Activated CD4-positive, CD25-positive, alpha-beta regulatory T cell (primary cell): ENCODE results near the gene RPS6KA5.
"Not testable (repeated sequence)": the region's sequence is repeated elsewhere in the genome, so short reads cannot be mapped to it uniquely, and the experiment has no call there.

Experiments used
- DNase-seq, 4 experiments: peaks; one replicate each; lab custom pipeline; 2025; lab: John Stamatoyannopoulos, UW

RPS6KA5 gene

GRCh38 chr14:91060351-91061055, at the start of gene RPS6KA5:
Gene RPS6KA5 (minus strand): TSS chr14:91060641. CDS start chr14:91060434, 207 bp downstream.
- peak; percentile 98 to 99 (median 99) for DNase-seq

- DNase-seq = peak in 1 of 4 experiments; percentile 24
Observed at GRCh38 chr14:91108941-91109611, 48.6 kb upstream of the RPS6KA5 start.

DNA sequence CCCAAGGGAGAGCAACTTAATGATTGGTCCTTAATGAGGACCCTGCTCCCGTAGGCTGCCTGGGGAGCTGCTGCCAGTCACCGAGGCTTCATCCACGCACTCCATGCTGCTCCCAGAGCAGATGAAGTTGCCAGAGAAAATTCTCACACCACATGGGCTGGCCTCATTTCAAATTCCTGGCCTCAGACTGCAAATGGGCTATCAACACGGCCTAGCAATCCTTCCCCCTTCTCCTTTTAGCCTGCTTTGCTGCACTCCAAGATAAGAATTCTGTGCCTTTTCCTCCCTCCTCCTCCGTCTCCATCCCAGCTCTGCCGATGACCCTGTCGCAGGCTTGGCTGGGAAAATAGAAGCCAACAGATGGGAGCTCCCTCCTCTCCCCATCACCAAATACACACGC, 42.7 kb upstream of the RPS6KA5 start:
- no peak for DNase-seq

DNA sequence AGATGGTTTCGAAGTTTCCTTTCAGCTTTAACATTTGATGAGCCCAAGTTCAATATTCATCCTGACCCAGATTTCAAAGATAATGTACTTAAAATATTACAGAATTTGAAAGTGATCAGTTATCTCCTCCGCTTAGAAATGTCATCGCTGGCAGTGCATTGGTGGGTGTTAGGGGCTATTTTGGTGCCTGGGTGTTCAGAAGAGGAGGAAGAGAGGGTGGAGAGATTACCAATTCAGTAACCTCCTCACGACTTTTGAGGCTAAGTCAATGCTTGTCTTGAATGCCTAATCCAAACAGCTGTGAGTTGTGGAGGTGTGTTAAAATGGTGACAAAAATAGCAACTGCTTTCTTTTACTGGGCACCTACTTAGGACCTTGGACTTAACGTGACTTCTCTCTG, 39.7 kb upstream of the RPS6KA5 start:
- DNase-seq = no peak

DNA sequence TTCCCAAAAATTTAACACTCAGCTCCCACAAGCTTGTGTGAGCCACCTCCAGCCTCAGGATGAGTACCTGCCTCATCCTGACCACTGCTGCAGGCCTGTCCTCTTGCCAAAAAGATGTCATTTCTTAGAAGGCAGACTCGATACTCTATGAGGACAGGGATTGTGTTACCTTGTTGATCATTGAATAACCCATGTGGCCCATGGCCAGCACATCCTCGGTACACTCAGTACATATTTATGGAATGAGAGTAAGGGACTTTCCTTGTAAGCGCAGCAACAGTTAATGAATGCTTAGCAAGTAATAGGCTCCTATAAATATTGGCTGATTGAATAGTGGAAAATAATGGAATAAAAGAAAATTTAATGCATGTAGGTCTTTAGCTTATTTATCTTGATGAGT, 38.1 kb upstream of the RPS6KA5 start:
- no peak for DNase-seq

DNA sequence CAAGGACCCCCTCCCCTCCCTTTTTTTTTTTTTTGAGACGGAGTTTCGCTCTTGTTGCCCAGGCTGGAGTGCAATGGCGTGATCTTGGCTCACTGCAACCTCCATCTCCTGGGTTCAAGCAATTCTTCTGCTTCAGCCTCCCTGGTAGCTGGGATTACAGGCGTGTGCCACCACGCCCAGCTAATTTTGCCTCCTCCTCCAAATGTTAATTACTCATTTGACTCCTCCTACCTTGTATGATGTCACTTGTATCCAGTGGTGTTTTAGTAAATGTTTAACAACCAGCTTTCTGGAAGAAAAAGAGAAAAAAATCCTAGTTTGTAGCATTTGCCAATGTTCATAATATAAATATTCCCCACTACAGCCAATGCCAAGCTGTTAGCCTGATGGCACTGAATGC, 37.2 kb upstream of the RPS6KA5 start:
- DNase-seq = not testable (repeated sequence)

GRCh38 chr14:91095178-91095577, 34.7 kb upstream of the RPS6KA5 start:
- no peak for DNase-seq

GRCh38 chr14:91094772-91095171, 34.3 kb upstream of the RPS6KA5 start:
- no peak for DNase-seq

DNA sequence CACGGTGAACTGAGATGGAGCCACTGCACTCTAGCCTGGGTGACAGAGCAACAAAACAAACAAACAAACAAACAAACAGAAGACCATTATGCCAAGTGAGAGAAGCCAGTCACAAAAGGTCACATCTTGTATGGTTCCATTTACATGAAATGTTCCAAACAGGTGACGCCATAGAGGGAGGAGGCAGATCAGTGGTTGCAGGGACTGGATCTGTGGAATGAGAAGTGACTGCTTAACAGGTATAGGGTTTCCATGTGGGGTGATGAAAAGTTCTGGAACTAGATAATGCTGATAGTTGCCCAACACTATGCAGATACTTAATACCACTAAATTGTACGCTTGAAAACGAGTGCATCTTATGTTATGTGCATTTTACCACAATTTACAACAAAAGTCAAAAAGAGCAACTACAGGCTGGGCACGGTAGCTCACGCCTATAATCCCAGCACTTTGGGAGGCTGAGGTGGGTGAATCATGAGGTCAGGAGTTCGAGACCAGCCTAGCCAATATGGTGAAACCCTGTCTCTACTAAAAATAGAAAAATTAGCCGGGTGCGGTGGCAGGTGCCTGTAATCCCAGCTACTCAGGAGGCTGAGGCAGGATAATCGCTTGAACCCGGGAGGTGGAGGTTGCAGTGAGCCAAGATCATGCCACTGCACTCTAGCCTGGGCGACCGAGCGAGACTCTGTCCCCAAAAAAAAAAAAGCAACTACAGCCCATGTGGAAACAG, 33.5 kb upstream of the RPS6KA5 start:
- not testable (repeated sequence) for DNase-seq

GRCh38 chr14:91092073-91092472, 31.6 kb upstream of the RPS6KA5 start:
- DNase-seq = no peak

GRCh38 chr14:91090743-91091142, 30.3 kb upstream of the RPS6KA5 start:
- DNase-seq = no peak

- DNase-seq = no peak
Observed at GRCh38 chr14:91089958-91090535, 29.6 kb upstream of the RPS6KA5 start.

GRCh38 chr14:91088585-91089235, 28.3 kb upstream of the RPS6KA5 start:
- no peak for DNase-seq

- not testable (repeated sequence) for DNase-seq
Observed at GRCh38 chr14:91087470-91087869, 27.0 kb upstream of the RPS6KA5 start.

- no peak for DNase-seq
Observed at GRCh38 chr14:91084516-91084915, 24.1 kb upstream of the RPS6KA5 start.

- DNase-seq = no peak
Observed at GRCh38 chr14:91082282-91082681, 21.8 kb upstream of the RPS6KA5 start.

GRCh38 chr14:91080071-91080470, 19.6 kb upstream of the RPS6KA5 start:
- no peak for DNase-seq

- DNase-seq = no peak
Observed at GRCh38 chr14:91078095-91078737, 17.8 kb upstream of the RPS6KA5 start.

- DNase-seq = no peak
Observed at GRCh38 chr14:91075553-91075952, 15.1 kb upstream of the RPS6KA5 start.

- DNase-seq = no peak
Observed at GRCh38 chr14:91070572-91070971, 10.1 kb upstream of the RPS6KA5 start.

DNA sequence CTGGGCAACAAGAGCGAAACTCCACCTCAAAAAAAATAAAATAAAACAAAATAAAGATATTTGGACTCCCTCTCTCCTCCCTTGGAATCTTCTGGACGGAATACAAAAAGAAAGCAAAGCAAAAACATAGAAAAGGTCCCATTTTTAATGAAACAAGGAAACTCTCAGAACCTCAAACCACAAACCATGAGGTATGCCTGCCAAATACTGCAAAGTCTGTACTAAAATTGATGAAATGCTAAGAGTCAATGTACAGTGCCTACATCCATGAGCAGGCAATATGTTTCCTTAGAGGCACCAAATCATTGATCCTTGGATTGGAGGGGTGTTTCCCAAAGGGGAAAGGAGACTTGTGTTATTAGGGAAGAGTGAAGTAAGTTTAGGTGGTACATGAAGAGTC, 8.2 kb upstream of the RPS6KA5 start:
- no peak for DNase-seq

DNA sequence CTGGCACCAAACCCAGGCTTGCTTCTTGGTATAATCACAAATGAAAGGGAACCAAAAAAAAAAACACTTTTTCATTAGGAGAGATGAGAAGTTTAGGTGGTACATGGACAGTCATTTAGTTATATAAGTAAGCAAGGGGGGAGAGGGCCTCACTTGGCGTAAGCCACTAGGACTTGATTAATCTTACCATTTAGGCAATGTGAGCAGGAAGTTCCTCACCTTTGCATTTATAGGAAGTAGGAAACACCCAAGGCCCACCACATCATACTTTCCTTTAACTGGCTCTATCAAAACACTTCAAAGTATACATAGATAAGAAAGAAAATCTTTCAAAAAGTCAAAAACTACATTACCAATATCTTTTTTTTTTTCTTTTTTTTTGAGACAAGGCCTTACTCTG, 6.7 kb upstream of the RPS6KA5 start:
- no peak for DNase-seq
